Measurements from ENCODE around the gene IBSP.

- TF ChIP-seq CTCF (IDR thresholded peaks at IDR 0.05) (no peak), POLR2A (IDR thresholded peaks at IDR 0.05) (no peak), POLR2AphosphoS5 (IDR thresholded peaks at IDR 0.05; ENCODE audit: insufficient read depth in 1 of 2, low read depth in 1 of 2) (no peak)
Measured at GRCh38 chr4:87806520-87806919, 7.2 kb downstream of the IBSP start.

Data from vagina (tissue), 2 donors.